ENCODE data around the gene ROR2.

Gene ROR2

GRCh38 chr9:91716239-91716638 lies 233.8 kb downstream of the ROR2 start:
- no peak for DNase-seq (ENCODE audit: low read depth)

- DNase-seq (ENCODE audit: low read depth): no peak
Observed at GRCh38 chr9:91714874-91715615, 235.0 kb downstream of the ROR2 start.

- no peak for DNase-seq (ENCODE audit: low read depth)
Observed at GRCh38 chr9:91714020-91714806, 235.8 kb downstream of the ROR2 start.

GRCh38 chr9:91712811-91713210 lies 237.2 kb downstream of the ROR2 start:
- no peak for DNase-seq (ENCODE audit: low read depth)

GRCh38 chr9:91711755-91712601 lies 238.1 kb downstream of the ROR2 start:
- no peak for DNase-seq (ENCODE audit: low read depth)

- DNase-seq (ENCODE audit: low read depth): no peak
Observed at GRCh38 chr9:91710158-91710557, 239.9 kb downstream of the ROR2 start.

- DNase-seq (ENCODE audit: low read depth): no peak
Observed at GRCh38 chr9:91705386-91705785, 244.6 kb downstream of the ROR2 start.

- DNase-seq (ENCODE audit: low read depth): no peak
Observed at GRCh38 chr9:91700475-91700874, 249.6 kb downstream of the ROR2 start.

- DNase-seq (ENCODE audit: low read depth): no peak
Observed at GRCh38 chr9:91698266-91698665, 251.8 kb downstream of the ROR2 start.

GRCh38 chr9:91697201-91697600 lies 252.8 kb downstream of the ROR2 start:
- no peak for DNase-seq (ENCODE audit: low read depth)

- no peak for DNase-seq (ENCODE audit: low read depth)
Observed at GRCh38 chr9:91694081-91694870, 255.8 kb downstream of the ROR2 start.

- DNase-seq (ENCODE audit: low read depth): no peak
Observed at GRCh38 chr9:91693226-91693625, 256.8 kb downstream of the ROR2 start.

GRCh38 chr9:91690540-91691249 lies 259.3 kb downstream of the ROR2 start:
- no peak for DNase-seq (ENCODE audit: low read depth)

GRCh38 chr9:91689006-91689405 lies 261.0 kb downstream of the ROR2 start:
- DNase-seq (ENCODE audit: low read depth): no peak

- no peak for DNase-seq (ENCODE audit: low read depth)
Observed at GRCh38 chr9:91683269-91683668, 266.8 kb downstream of the ROR2 start.

- no peak for DNase-seq (ENCODE audit: low read depth)
Observed at GRCh38 chr9:91682806-91683205, 267.2 kb downstream of the ROR2 start.

- DNase-seq (ENCODE audit: low read depth): peak; percentile 12
Observed at GRCh38 chr9:91681461-91682305, 268.3 kb downstream of the ROR2 start.

GRCh38 chr9:91680998-91681397 lies 269.0 kb downstream of the ROR2 start:
- no peak for DNase-seq (ENCODE audit: low read depth)

- DNase-seq (ENCODE audit: low read depth): no peak
Observed at GRCh38 chr9:91680106-91680505, 269.9 kb downstream of the ROR2 start.
